ES-I3 (cell line): ENCODE results near the gene ADAMTS15.

Experiments used
- H3K36me3 ChIP-seq: 2 replicates; pipeline ENCODE4 v1.6.1; 2013; ENCODE audit warnings: mild to moderate bottlenecking, low read length, control low read depth, moderate library complexity; ENCODE audit not compliant: insufficient read depth
- H3K4me1 ChIP-seq: 2 replicates; pipeline ENCODE4 v1.6.1; 2013; ENCODE audit warnings: mild to moderate bottlenecking, control low read depth, low read length; ENCODE audit not compliant: insufficient read depth
- H3K9ac ChIP-seq: 2 replicates; pipeline ENCODE4 v1.6.1; 2013; ENCODE audit warnings: low read depth, mild to moderate bottlenecking, low read length, moderate library complexity
- H3K9me3 ChIP-seq: 2 replicates; pipeline ENCODE4 v1.6.1; 2013; ENCODE audit warnings: mild to moderate bottlenecking, low read length, moderate library complexity; ENCODE audit not compliant: control insufficient read depth, insufficient read depth

Gene ADAMTS15

GRCh38 chr11:130470832-130471706 lies 22.6 kb downstream of the ADAMTS15 start:
- H3K9ac ChIP-seq = no peak overlapping the region
- H3K36me3 ChIP-seq = peaks cover 4% of the 10 kb centered on the region; the same call in 1 of the 2 replicates
- H3K9me3 ChIP-seq = no peaks in the 10 kb centered on the region
- H3K4me1 ChIP-seq = no peaks in the 10 kb centered on the region

GRCh38 chr11:130471731-130472433 lies 23.4 kb downstream of the ADAMTS15 start:
- peaks cover 4% of the 10 kb centered on the region; the same call in 1 of the 2 replicates for H3K36me3 ChIP-seq
- no peaks in the 10 kb centered on the region for H3K4me1 ChIP-seq
- no peak overlapping the region for H3K9ac ChIP-seq
- H3K9me3 ChIP-seq = no peaks in the 10 kb centered on the region

- H3K36me3 ChIP-seq = peaks cover 4% of the 10 kb centered on the region; the same call in 1 of the 2 replicates
- H3K4me1 ChIP-seq = no peaks in the 10 kb centered on the region
- no peak overlapping the region for H3K9ac ChIP-seq
- H3K9me3 ChIP-seq = no peaks in the 10 kb centered on the region
Observed at GRCh38 chr11:130472434-130472961, 24.1 kb downstream of the ADAMTS15 start.

GRCh38 chr11:130473056-130473794 lies 24.8 kb downstream of the ADAMTS15 start:
- H3K36me3 ChIP-seq = peaks cover 4% of the 10 kb centered on the region; the same call in 1 of the 2 replicates
- no peaks in the 10 kb centered on the region for H3K9me3 ChIP-seq
- no peak overlapping the region for H3K9ac ChIP-seq
- H3K4me1 ChIP-seq = peaks cover 4% of the 10 kb centered on the region; the same call in 1 of the 2 replicates

GRCh38 chr11:130473795-130474377 lies 25.4 kb downstream of the ADAMTS15 start:
- Histone ChIP-seq H3K4me1 (peaks cover 10% of the 10 kb centered on the region; the same call in 1 of the 2 replicates), H3K9me3 (no peaks in the 10 kb centered on the region), H3K9ac (no peak overlapping the region), H3K36me3 (peaks cover 4% of the 10 kb centered on the region; the same call in 1 of the 2 replicates)

- Histone ChIP-seq H3K9me3 (no peaks in the 10 kb centered on the region), H3K4me1 (peaks cover 13% of the 10 kb centered on the region; the same call in 1 of the 2 replicates), H3K36me3 (peaks cover 4% of the 10 kb centered on the region; the same call in 1 of the 2 replicates), H3K9ac (no peak overlapping the region)
Observed at GRCh38 chr11:130474637-130475400, 26.4 kb downstream of the ADAMTS15 start.

GRCh38 chr11:130475426-130476053 lies 27.1 kb downstream of the ADAMTS15 start:
- H3K4me1 ChIP-seq = peaks cover 13% of the 10 kb centered on the region; the same call in 1 of the 2 replicates
- H3K9me3 ChIP-seq = no peaks in the 10 kb centered on the region
- H3K9ac ChIP-seq = no peak overlapping the region
- peaks cover 4% of the 10 kb centered on the region; the same call in 1 of the 2 replicates for H3K36me3 ChIP-seq

- Histone ChIP-seq H3K9me3 (no peaks in the 10 kb centered on the region; the same call in 1 of the 2 replicates), H3K4me1 (peaks cover 13% of the 10 kb centered on the region; the same call in 1 of the 2 replicates), H3K36me3 (no peaks in the 10 kb centered on the region; the same call in 1 of the 2 replicates), H3K9ac (no peak overlapping the region)
Observed at GRCh38 chr11:130476200-130476921, 27.9 kb downstream of the ADAMTS15 start.

- Histone ChIP-seq H3K36me3 (no peaks in the 10 kb centered on the region; the same call in 1 of the 2 replicates), H3K9ac (no peak overlapping the region), H3K9me3 (no peaks in the 10 kb centered on the region; the same call in 1 of the 2 replicates), H3K4me1 (peaks cover 13% of the 10 kb centered on the region; the same call in 1 of the 2 replicates)
Observed at GRCh38 chr11:130476922-130477491, 28.6 kb downstream of the ADAMTS15 start.

- peaks cover 13% of the 10 kb centered on the region; the same call in 1 of the 2 replicates for H3K4me1 ChIP-seq
- no peaks in the 10 kb centered on the region; the same call in 1 of the 2 replicates for H3K9me3 ChIP-seq
- no peaks in the 10 kb centered on the region; the same call in 1 of the 2 replicates for H3K36me3 ChIP-seq
- no peak overlapping the region for H3K9ac ChIP-seq
Observed at GRCh38 chr11:130477586-130478203, 29.2 kb downstream of the ADAMTS15 start.

GRCh38 chr11:130478204-130478701 lies 29.8 kb downstream of the ADAMTS15 start:
- Histone ChIP-seq H3K4me1 (peaks cover 13% of the 10 kb centered on the region; the same call in 1 of the 2 replicates), H3K9ac (no peak overlapping the region), H3K9me3 (no peaks in the 10 kb centered on the region; the same call in 1 of the 2 replicates), H3K36me3 (no peaks in the 10 kb centered on the region; the same call in 1 of the 2 replicates)
